Loucy (cell line): Measurements from ENCODE around the gene RPL9.

ENCODE experiments used
- CTCF ChIP-seq: fragments of 200-600 bp; sonication (generic); conservative IDR thresholded peaks from 2 replicates; pipeline ENCODE4 v1.5.1; 2014; ENCODE audit warnings: mild to moderate bottlenecking, antibody characterized with exemption, low read length
- EZH2phosphoT487 ChIP-seq: fragments of 200-600 bp; IDR thresholded peaks from 2 replicates; pipeline ENCODE4 v1.6.1; 2018; ENCODE audit warnings: antibody characterized with exemption, mild to moderate bottlenecking, moderate library complexity, borderline replicate concordance

GRCh38 chr4:39441593-39441992, 17.1 kb downstream of the RPL9 start:
- TF ChIP-seq CTCF (no peak), EZH2phosphoT487 (no peak)
